Suprapubic skin (tissue), 3 donors: ENCODE measurements around the gene DNAJC11.

Experiments used
- EP300 ChIP-seq: sonication (generic); formaldehyde crosslinking; IDR thresholded peaks from one replicate; pipeline ENCODE4 v1.6.1; 2017; ENCODE audit warnings: antibody characterized with exemption
- TF ChIP-seq, protein P1 (sequence below), 2 donors: fragments of 200-600 bp in 1 of 2; fragments of 450-650 bp in 1 of 2; sonication (generic) in 1 of 2; IDR thresholded peaks; one replicate each; pipeline ENCODE4 v1.5.1; 2016 to 2019; ENCODE audit warnings: antibody characterized with exemption in 2 of 2, mild to moderate bottlenecking in 1 of 2, moderate library complexity in 1 of 2

DNA sequence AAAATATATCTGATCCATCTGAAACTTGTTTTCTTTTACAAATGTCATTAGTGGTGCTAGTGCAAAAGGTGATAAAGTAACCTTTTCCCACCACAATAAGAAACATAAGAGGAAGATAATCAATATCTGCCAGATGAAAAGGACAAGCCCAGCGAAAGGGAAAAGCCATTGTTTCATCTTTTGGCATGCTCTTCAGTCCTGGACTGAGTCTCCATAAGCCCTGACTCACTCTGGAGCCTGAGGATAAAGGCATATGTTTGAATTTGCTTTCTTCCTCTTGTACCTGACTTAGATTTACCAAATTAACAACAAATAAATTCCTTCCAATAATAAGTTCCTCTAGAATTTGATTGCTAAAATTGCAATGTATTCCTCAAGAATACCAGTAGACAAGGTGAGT is 13.6 kb downstream of the DNAJC11 start:
- TF ChIP-seq, protein P1, sequence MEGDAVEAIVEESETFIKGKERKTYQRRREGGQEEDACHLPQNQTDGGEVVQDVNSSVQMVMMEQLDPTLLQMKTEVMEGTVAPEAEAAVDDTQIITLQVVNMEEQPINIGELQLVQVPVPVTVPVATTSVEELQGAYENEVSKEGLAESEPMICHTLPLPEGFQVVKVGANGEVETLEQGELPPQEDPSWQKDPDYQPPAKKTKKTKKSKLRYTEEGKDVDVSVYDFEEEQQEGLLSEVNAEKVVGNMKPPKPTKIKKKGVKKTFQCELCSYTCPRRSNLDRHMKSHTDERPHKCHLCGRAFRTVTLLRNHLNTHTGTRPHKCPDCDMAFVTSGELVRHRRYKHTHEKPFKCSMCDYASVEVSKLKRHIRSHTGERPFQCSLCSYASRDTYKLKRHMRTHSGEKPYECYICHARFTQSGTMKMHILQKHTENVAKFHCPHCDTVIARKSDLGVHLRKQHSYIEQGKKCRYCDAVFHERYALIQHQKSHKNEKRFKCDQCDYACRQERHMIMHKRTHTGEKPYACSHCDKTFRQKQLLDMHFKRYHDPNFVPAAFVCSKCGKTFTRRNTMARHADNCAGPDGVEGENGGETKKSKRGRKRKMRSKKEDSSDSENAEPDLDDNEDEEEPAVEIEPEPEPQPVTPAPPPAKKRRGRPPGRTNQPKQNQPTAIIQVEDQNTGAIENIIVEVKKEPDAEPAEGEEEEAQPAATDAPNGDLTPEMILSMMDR (IDR thresholded peaks at IDR 0.05), result no peak
- TF ChIP-seq EP300, result no peak
